ENCODE results near the gene CACNA1C.

DNA sequence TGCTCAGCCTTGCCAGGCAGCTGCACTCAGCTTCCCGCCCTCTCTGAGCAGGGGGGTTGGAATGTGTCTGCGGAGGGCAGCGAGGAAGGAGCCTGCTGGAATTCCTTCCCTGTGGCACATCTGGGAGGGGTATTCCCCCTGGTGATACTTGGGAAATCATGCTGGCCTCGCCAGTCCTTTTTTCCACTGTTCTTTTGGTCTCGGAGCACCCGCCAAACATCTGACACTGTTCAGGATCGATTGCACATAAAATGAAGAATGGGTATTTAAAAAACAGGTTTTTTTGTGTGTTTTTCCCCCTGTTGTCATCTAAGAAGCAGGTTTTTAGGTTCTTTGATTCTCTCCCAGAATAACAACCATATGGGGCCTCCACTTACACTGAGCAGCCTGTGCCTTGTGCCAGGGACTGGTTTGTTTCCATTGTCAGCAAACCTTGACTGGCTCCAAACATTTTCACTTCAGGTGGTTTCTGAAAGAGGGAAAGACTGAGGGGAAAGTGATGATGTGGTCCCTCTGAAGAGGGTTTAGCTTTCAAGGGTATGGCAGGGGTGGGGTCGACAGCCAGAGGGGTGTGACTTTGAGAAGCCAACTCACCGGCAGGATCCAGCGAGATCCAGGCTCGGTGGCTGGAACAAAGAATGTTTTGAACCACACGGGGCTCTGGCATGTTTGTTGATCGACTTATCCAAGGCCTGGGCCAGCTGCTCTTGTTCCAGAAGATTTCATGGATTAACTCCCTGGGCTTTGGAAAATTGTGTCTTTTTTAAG is 215.1 kb downstream of the CACNA1C start:
- TF ChIP-seq, protein P1, sequence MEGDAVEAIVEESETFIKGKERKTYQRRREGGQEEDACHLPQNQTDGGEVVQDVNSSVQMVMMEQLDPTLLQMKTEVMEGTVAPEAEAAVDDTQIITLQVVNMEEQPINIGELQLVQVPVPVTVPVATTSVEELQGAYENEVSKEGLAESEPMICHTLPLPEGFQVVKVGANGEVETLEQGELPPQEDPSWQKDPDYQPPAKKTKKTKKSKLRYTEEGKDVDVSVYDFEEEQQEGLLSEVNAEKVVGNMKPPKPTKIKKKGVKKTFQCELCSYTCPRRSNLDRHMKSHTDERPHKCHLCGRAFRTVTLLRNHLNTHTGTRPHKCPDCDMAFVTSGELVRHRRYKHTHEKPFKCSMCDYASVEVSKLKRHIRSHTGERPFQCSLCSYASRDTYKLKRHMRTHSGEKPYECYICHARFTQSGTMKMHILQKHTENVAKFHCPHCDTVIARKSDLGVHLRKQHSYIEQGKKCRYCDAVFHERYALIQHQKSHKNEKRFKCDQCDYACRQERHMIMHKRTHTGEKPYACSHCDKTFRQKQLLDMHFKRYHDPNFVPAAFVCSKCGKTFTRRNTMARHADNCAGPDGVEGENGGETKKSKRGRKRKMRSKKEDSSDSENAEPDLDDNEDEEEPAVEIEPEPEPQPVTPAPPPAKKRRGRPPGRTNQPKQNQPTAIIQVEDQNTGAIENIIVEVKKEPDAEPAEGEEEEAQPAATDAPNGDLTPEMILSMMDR (conservative IDR thresholded peaks at IDR 0.05), result no peak
- no peak for TF ChIP-seq ZFX (IDR thresholded peaks at IDR 0.05)

Measured in C4-2B (cell line).